ENCODE data around the gene CTDSPL.

Gene CTDSPL

GRCh38 chr3:37909067-37909911 is 47.6 kb downstream of the CTDSPL start:
- intact Hi-C loops (cut with DNase I), result no loop called here

DNA sequence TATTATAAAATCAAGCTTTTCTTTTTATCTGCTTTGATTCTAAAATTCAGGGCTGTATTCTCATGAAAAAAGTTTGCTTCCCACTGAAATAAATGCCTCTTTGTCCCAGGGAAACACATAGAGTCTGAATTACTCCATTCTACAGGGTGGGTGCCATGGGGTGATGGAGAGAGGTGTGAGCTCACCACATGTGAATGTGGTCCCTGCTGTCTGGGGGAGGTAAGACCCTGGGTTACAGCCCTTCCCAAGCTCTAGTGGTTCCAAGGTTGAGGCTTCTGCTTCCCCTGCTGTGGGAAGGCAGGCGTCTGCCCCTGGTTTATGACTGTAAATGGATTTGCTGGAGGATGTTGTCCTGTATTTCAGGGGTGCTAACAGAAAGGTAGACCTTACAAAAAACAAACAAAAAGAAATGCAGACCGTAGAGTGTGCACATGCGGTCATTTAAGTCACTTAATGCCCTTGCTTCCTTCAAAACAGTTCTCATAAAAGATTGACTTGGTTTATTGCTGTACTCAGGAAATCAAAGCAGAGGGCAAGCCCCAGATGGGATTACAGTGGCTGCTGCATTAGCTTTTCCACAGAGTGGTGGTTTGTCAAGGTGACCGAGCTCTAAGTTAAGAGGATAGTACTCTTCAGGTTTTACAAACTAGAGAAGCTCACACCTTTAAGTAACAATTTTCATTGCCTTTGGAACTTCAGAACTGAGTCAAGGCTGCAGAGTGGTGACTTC is 49.2 kb downstream of the CTDSPL start:
- DNase-seq, result peak in 1 of 10 donors; percentile 39

More at GRCh38 chr3:37909067-37909911, 47.6 kb downstream of the CTDSPL start:
- DNase-seq, result peak in 2 of 10 donors; percentile 36 to 59

GRCh38 chr3:37912052-37912733 is 50.5 kb downstream of the CTDSPL start:
- peak in 2 of 10 donors; percentile 44 to 61 for DNase-seq
- intact Hi-C loops (cut with DNase I), result no loop called here

More for the DNA sequence above, 49.2 kb downstream of the CTDSPL start:
- intact Hi-C loops (cut with DNase I), result no loop called here

- intact Hi-C loops (cut with DNase I), result no loop called here
- DNase-seq, result no peak
Measured at GRCh38 chr3:37913522-37913921, 51.8 kb downstream of the CTDSPL start.

DNA sequence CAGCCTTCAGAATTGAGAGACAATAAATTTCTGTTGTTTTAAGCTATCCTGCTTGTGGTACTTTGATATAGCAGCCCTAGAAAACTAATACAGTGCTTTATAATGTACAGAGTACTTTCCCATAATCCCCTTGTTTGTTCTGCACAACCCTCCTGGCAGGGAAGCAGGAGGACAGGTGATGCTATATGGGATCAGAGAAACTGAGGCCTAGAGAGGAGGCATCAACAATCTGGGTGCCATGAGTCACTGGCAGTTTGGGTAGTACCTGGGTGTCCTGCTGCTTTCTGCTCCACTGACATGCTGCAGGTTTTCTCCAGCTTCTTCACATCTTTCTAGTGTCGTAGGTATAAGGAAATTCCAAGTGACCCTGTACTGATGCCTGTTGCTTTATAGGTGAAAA is 55.0 kb downstream of the CTDSPL start:
- intact Hi-C loops (cut with DNase I), result no loop called here
- DNase-seq, result peak in 1 of 10 donors; percentile 17

- DNase-seq, result no peak
- intact Hi-C loops (cut with DNase I), result no loop called here
Measured at GRCh38 chr3:37918627-37919026, 56.9 kb downstream of the CTDSPL start.

GRCh38 chr3:37920156-37920699 is 58.5 kb downstream of the CTDSPL start:
- DNase-seq, result no peak
- intact Hi-C loops (cut with DNase I), result no loop called here

DNA sequence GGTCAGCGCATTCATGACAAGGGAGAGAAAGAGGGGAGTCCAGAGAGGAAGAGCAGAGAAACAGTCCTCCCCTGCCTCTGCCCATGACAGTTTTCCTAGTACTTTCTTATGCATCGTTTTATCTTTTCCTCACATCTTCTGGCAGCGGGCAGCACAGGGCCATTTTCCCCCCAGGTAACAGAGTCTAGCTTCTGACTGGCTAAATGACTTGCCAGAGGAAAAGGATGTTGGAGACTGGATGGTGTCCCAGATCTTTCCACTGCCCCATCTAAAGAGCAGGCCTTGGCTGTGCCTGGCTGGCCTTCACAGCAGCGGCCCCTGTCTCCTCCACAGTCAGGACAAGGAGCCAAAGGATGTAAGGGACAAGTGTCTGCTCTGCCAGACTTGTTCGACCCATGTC is 59.3 kb downstream of the CTDSPL start:
- intact Hi-C loops (cut with DNase I), result no loop called here
- no peak for DNase-seq

DNA sequence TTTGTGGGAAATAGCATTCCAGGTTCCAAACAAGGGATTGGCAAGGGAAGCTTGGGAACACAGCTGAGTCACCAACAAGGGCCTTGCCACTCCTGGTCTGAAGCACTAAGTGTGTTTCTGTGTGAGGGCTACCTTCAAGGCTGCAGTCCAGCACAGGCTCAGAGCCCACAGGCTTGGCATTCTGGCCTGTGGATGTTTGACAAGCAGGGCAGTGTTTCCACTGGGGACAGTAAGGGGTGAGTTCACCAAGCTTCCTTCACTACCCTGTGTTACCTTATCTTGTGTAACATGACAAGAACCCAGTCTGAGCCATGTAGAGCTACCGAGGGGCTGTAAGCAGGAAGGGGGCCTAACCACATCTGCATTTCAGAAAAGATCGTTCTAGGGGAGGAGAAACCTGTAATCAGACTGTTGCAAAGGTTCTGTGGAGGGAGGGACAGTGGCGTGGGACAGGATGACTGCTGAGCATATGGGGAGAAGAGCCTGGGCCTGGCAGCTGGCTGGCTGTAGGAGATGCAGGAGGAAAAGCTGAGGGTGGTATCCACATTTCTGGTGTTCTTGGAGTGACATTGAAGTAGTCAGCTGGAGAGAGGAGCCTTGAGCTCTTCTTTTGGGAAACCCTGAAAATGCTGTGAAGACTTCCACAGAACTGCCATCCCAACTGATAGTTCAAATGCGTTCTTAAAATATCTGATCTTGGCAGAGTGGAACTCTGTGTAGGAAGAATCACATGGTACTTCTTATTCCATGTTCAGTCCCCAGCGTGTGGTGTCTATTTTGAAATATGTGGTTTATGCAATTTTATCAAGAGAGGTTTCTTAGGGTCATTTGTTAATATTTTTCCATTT is 61.3 kb downstream of the CTDSPL start:
- DNase-seq, result peak in 8 of 10 donors; percentile 21 to 92 (median 52)
- intact Hi-C loops (cut with DNase I), result no loop called here

DNA sequence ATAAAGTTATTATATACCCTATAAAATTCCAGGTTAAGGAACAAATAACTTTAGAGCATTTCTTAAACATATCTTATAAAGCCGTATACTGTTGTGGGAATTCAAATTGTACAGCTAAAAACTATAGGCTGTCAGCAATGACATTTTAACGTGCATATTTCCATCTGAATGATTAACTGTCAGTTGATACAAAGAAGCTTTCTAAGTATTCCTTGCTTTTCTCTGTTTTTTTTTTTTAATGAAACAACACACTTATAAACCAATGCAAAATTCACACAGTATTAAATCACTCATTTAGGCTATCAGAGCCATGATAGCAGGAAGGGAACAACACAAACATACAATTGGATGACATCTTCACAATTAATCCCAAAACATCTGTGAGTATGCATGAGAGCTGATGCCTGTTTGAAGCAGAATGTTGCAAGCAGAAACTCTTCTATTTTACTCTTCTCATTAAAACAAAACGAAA is 61.9 kb downstream of the CTDSPL start:
- DNase-seq, result no peak
- intact Hi-C loops (cut with DNase I), result no loop called here

- DNase-seq, result no peak
- intact Hi-C loops (cut with DNase I), result no loop called here
Measured at GRCh38 chr3:37924453-37924852, 62.8 kb downstream of the CTDSPL start.

DNA sequence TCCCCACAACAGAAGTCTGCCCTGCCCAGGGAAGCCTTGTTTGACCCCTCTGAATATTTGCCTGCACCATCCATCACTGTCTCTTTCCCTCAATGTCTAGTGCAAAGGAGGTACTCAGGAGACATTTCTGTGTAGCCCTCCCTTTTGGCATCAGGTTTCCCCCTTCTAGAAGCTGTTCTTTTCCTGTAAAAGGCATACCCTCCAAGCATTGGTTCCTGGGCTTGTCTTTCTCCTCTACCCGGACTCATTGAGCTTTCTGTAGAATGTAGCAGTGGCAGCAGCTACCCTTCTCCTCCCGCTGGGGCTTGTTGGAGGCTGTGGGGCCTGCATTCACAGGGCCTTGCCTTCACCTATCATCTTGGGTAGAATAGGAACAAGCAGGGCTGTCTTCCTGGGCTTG is 63.5 kb downstream of the CTDSPL start:
- intact Hi-C loops (cut with DNase I), result no loop called here
- no peak for DNase-seq

GRCh38 chr3:37926611-37927010 is 64.9 kb downstream of the CTDSPL start:
- intact Hi-C loops (cut with DNase I), result no loop called here
- no peak for DNase-seq

- DNase-seq, result no peak
- intact Hi-C loops (cut with DNase I), result no loop called here
Measured at GRCh38 chr3:37930495-37930894, 68.8 kb downstream of the CTDSPL start.

GRCh38 chr3:37932505-37932904 is 70.8 kb downstream of the CTDSPL start:
- intact Hi-C loops (cut with DNase I), result no loop called here
- no peak for DNase-seq

- intact Hi-C loops (cut with DNase I), result no loop called here
- no peak for DNase-seq
Measured at GRCh38 chr3:37934631-37935289, 73.1 kb downstream of the CTDSPL start.

GRCh38 chr3:37935290-37935668 is 73.6 kb downstream of the CTDSPL start:
- DNase-seq, result no peak

GRCh38 chr3:37935756-37936666 is 74.3 kb downstream of the CTDSPL start:
- intact Hi-C loops (cut with DNase I), result no loop called here
- DNase-seq, result no peak

More at GRCh38 chr3:37935290-37935668, 73.6 kb downstream of the CTDSPL start:
- intact Hi-C loops (cut with DNase I), result no loop called here

All from posterior cingulate gyrus (tissue), 11 donors.